Stimulated activated memory B cell treated with anti-CD40 and anti-IgM and Interleukin-4, amounts not matched to agents 10 μg/mL and 1 μg/mL and 100 μg/mL, for 72 hours (primary cell): ENCODE results near the gene GGNBP2.
A peak's percentile ranks its signal among the peaks of the same experiment; 100 is the strongest.

ENCODE experiments used
- ATAC-seq: fragments of 150-1000 bp; cut with Tn5 transposase; 2 replicates; pipeline ENCODE4 v1.10.0; 2021
- H3K27ac Mint-ChIP-seq: one replicate; pipeline ENCODE4 v1.8.0; 2022; ENCODE audit warnings: mild to moderate bottlenecking, mixed read lengths
- H3K27me3 Mint-ChIP-seq: one replicate; pipeline ENCODE4 v1.8.0; 2022; ENCODE audit warnings: mixed read lengths
- H3K36me3 Mint-ChIP-seq: one replicate; pipeline ENCODE4 v1.8.0; 2022; ENCODE audit warnings: mixed read lengths
- H3K4me1 Mint-ChIP-seq: one replicate; pipeline ENCODE4 v1.8.0; 2022; ENCODE audit warnings: mixed read lengths
- H3K4me3 Mint-ChIP-seq: one replicate; pipeline ENCODE4 v1.8.0; 2022; ENCODE audit warnings: mild to moderate bottlenecking, moderate library complexity, mixed read lengths
- H3K9me3 Mint-ChIP-seq: one replicate; pipeline ENCODE4 v1.8.0; 2022; ENCODE audit warnings: mixed read lengths

GGNBP2 gene

GRCh38 chr17:36534840-36535668 lies 9.7 kb upstream of the GGNBP2 start, which contains the start of the genes MYO19 and PIGW:
Gene MYO19 (minus strand): TSS chr17:36534868. CDS start chr17:36532538, 2,330 bp downstream.
Gene PIGW (plus strand): TSS chr17:36534987. CDS start chr17:36537102, 2,115 bp downstream.
- Mint-ChIP-seq H3K4me1 (peaks cover 22% of the 10 kb centered on the region), H3K9me3 (no peaks in the 10 kb centered on the region), H3K27me3 (no peaks in the 10 kb centered on the region), H3K36me3 (peaks cover 33% of the 10 kb centered on the region), H3K27ac (peak within 1 kb of the TSS; percentile 91), H3K4me3 (peak within 1 kb of the TSS; percentile 92)
- ATAC-seq: peak; percentile 94

DNA sequence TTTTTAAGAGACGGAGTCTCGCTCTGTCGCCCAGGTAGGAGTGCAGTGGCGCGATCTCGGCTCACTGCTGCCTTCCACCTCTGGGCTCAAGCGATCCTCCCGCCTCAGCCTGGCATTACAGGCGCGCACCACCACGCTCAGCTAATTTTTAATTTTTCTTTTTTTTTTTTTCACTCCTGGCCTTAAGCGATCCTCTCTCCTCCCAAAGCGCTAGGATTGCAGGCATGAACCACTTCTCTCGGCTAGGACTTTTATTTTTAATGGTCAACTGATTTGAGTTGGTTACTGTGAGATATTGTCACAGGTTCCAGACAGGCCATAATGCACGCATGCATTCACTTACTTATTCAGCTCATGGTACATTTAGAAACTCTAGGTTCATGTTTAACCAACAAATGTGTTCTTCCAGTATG lies 9.0 kb upstream of the GGNBP2 start:
- H3K9me3 Mint-ChIP-seq: no peaks in the 10 kb centered on the region
- H3K36me3 Mint-ChIP-seq: peaks cover 34% of the 10 kb centered on the region
- peak overlapping the region; percentile 92 for H3K4me3 Mint-ChIP-seq
- peaks cover 22% of the 10 kb centered on the region for H3K4me1 Mint-ChIP-seq
- H3K27ac Mint-ChIP-seq: peak overlapping the region; percentile 91
- H3K27me3 Mint-ChIP-seq: no peaks in the 10 kb centered on the region
- ATAC-seq: no peak

DNA sequence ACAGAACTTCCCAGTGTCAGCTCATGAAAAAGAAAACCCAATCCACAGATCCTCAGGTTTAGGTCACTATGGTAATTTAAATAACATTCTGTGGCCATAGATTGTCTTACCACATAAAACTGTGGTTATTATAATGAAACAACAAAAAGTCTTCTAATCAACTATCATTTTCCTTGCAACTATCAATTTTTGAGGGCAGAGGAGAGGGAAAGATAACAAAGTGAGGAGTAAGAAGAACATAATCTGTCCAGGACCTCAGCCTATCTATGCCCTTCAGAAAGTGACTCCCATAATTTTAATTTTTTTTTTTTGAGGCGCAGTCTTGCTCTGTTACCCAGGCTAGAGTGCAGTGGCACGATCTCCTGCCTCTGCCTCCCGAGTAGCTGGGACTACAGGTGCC lies 4.0 kb upstream of the GGNBP2 start:
- Mint-ChIP-seq H3K36me3 (peaks cover 20% of the 10 kb centered on the region), H3K4me1 (peaks cover 29% of the 10 kb centered on the region), H3K9me3 (no peaks in the 10 kb centered on the region), H3K4me3 (no peak overlapping the region), H3K27me3 (no peaks in the 10 kb centered on the region), H3K27ac (no peak overlapping the region)
- ATAC-seq: no peak

GRCh38 chr17:36542755-36543154 lies 2.0 kb upstream of the GGNBP2 start:
- peaks cover 24% of the 10 kb centered on the region for H3K4me1 Mint-ChIP-seq
- no peaks in the 10 kb centered on the region for H3K9me3 Mint-ChIP-seq
- H3K36me3 Mint-ChIP-seq: peaks cover 6% of the 10 kb centered on the region
- no peak overlapping the region for H3K27ac Mint-ChIP-seq
- no peak for ATAC-seq
- H3K4me3 Mint-ChIP-seq: no peak overlapping the region
- no peaks in the 10 kb centered on the region for H3K27me3 Mint-ChIP-seq

DNA sequence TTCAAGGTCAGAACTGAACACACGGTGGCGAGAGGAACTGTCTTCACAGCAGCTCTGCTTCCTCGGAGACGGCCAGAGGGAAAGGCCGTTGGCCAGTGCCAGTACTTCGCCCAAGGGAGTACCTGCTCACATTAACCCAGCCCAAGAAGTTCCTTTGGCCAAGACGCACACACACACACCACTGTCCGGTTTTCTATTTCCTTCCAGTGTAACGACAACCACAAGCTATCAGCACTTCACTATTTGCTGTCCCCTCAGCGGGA lies 744 bp upstream of the GGNBP2 start:
- Mint-ChIP-seq H3K4me1 (peaks cover 31% of the 10 kb centered on the region), H3K27ac (peak overlapping the region; percentile 98), H3K36me3 (peaks cover 6% of the 10 kb centered on the region), H3K9me3 (no peaks in the 10 kb centered on the region), H3K4me3 (peak overlapping the region; percentile 88), H3K27me3 (no peaks in the 10 kb centered on the region)
- ATAC-seq: no peak

- H3K4me1 Mint-ChIP-seq: peaks cover 33% of the 10 kb centered on the region
- H3K4me3 Mint-ChIP-seq: peak overlapping the region; percentile 88
- no peak for ATAC-seq
- peaks cover 4% of the 10 kb centered on the region for H3K36me3 Mint-ChIP-seq
- H3K27ac Mint-ChIP-seq: peak overlapping the region; percentile 98
- H3K9me3 Mint-ChIP-seq: no peaks in the 10 kb centered on the region
- no peaks in the 10 kb centered on the region for H3K27me3 Mint-ChIP-seq
Observed at GRCh38 chr17:36545077-36545464, 352 bp downstream of the GGNBP2 start.

DNA sequence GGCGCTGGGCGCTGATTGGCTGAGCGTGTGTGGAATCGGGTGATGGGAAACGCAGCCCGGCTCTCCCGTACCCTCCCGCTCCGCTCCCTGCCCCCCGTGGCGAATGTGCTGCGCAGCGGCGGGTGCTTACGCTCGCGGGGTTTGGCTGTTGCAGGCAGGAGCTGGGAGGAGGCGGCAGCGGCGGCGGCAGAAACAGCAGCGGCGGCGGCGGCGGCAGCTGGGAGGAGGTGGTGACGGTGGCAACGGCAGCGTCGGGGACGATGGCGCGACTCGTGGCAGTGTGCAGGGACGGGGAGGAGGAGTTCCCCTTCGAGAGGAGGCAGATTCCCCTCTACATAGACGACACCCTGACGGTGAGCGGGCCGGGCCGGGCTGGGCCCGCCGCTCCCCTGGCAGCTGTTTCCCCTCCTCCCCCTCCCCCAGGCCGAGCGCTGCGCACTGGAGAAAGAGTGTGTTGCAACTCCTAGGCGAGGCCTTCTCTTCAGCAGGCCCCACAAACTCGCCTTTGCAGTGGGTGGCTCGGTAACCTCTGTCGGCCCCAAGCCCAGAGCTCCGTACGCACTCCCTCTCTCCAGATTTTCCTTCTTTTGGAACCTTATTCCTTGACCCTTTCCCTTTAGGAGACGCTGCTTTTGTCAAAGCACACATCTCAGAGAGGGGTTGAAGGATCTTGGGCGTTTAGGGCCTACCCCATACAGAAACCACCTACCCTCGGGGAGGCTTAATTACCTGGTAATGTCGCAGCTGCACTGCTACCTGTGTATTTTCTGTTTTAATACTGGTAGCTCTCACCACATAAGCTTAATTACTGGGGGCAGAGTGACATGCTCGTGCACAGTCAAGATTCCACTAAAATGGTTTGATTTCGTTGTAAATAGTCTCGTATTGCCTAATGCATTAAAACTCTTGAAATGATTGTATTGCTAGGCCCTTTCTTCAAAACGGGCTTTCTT lies 1.0 kb downstream of the GGNBP2 start:
- H3K9me3 Mint-ChIP-seq: no peaks in the 10 kb centered on the region
- H3K4me3 Mint-ChIP-seq: peak overlapping the region; percentile 88
- no peaks in the 10 kb centered on the region for H3K27me3 Mint-ChIP-seq
- peaks cover 9% of the 10 kb centered on the region for H3K36me3 Mint-ChIP-seq
- ATAC-seq: peak; percentile 89
- peaks cover 39% of the 10 kb centered on the region for H3K4me1 Mint-ChIP-seq
- H3K27ac Mint-ChIP-seq: peak overlapping the region; percentile 98

GRCh38 chr17:36546418-36547093 lies 1.8 kb downstream of the GGNBP2 start:
- H3K36me3 Mint-ChIP-seq: peaks cover 12% of the 10 kb centered on the region
- H3K27me3 Mint-ChIP-seq: no peaks in the 10 kb centered on the region
- peak overlapping the region; percentile 88 for H3K4me3 Mint-ChIP-seq
- peak overlapping the region; percentile 98 for H3K27ac Mint-ChIP-seq
- H3K9me3 Mint-ChIP-seq: no peaks in the 10 kb centered on the region
- ATAC-seq: no peak
- H3K4me1 Mint-ChIP-seq: peaks cover 46% of the 10 kb centered on the region

GRCh38 chr17:36547776-36548175 lies 3.1 kb downstream of the GGNBP2 start:
- Mint-ChIP-seq H3K9me3 (no peaks in the 10 kb centered on the region), H3K36me3 (peaks cover 12% of the 10 kb centered on the region), H3K27ac (no peak overlapping the region), H3K4me1 (peaks cover 45% of the 10 kb centered on the region), H3K27me3 (no peaks in the 10 kb centered on the region), H3K4me3 (no peak overlapping the region)
- ATAC-seq: no peak

GRCh38 chr17:36550491-36551417 lies 6.0 kb downstream of the GGNBP2 start:
- peak; percentile 81 for ATAC-seq
- no peaks in the 10 kb centered on the region for H3K9me3 Mint-ChIP-seq
- H3K27me3 Mint-ChIP-seq: no peaks in the 10 kb centered on the region
- H3K27ac Mint-ChIP-seq: peak overlapping the region; percentile 84
- peak overlapping the region; percentile 58 for H3K4me3 Mint-ChIP-seq
- H3K4me1 Mint-ChIP-seq: peaks cover 49% of the 10 kb centered on the region
- H3K36me3 Mint-ChIP-seq: peaks cover 13% of the 10 kb centered on the region

DNA sequence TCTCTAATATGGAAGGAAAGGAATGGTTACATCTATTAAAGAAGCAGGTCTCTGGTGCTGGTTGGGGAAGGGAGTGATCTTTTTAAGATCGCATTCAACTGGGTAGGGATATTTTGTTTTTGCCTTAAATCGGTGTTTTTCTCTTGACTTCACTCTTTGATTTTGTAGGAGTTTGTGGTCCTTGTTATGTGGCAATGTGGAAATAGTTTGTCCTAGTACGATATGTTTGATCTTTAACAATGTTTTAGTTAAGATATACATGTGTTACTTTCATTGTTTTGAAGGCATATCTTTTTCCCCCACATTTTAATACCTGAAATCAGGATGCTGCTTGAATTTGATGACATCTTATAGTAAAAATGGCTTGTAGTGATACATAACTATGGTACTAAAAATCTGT lies 8.7 kb downstream of the GGNBP2 start:
- no peaks in the 10 kb centered on the region for H3K27me3 Mint-ChIP-seq
- no peak overlapping the region for H3K27ac Mint-ChIP-seq
- H3K4me3 Mint-ChIP-seq: no peak overlapping the region
- no peaks in the 10 kb centered on the region for H3K9me3 Mint-ChIP-seq
- no peak for ATAC-seq
- peaks cover 33% of the 10 kb centered on the region for H3K36me3 Mint-ChIP-seq
- H3K4me1 Mint-ChIP-seq: peaks cover 54% of the 10 kb centered on the region

- Mint-ChIP-seq H3K27ac (peak overlapping the region; percentile 40), H3K36me3 (peaks cover 39% of the 10 kb centered on the region), H3K27me3 (no peaks in the 10 kb centered on the region), H3K4me3 (no peak overlapping the region), H3K4me1 (peaks cover 11% of the 10 kb centered on the region), H3K9me3 (no peaks in the 10 kb centered on the region)
- no peak for ATAC-seq
Observed at GRCh38 chr17:36566081-36566480, 21.4 kb downstream of the GGNBP2 start.

GRCh38 chr17:36575028-36575427 lies 30.3 kb downstream of the GGNBP2 start:
- Mint-ChIP-seq H3K9me3 (no peaks in the 10 kb centered on the region), H3K36me3 (peaks cover 27% of the 10 kb centered on the region), H3K27me3 (no peaks in the 10 kb centered on the region), H3K4me3 (no peak overlapping the region), H3K4me1 (peaks cover 6% of the 10 kb centered on the region), H3K27ac (no peak overlapping the region)
- no peak for ATAC-seq

GRCh38 chr17:36576793-36577192 lies 32.1 kb downstream of the GGNBP2 start:
- Mint-ChIP-seq H3K36me3 (peaks cover 43% of the 10 kb centered on the region), H3K4me3 (no peak overlapping the region), H3K27me3 (no peaks in the 10 kb centered on the region), H3K9me3 (no peaks in the 10 kb centered on the region), H3K27ac (no peak overlapping the region), H3K4me1 (peaks cover 10% of the 10 kb centered on the region)
- ATAC-seq: no peak
